NCI-H2081 (cell line): ENCODE data around the gene TARBP2.

Experiments used
- DNase-seq, 2 experiments: peaks; one replicate each; lab custom pipeline; 2025; lab: John Stamatoyannopoulos, UW

Gene TARBP2

GRCh38 chr12:53500776-53501614 is at the start of gene TARBP2:
Gene TARBP2, plus strand, starts transcription at chr12:53501283. Its CDS starts 126 bp downstream, at chr12:53501409.
- DNase-seq, result peak; percentile 99

- DNase-seq, result peak; percentile 99
Measured at GRCh38 chr12:53451661-53452158, 49.4 kb upstream of the TARBP2 start, which contains the start of gene PCBP2. Gene PCBP2, plus strand, starts transcription at chr12:53452102. Its CDS starts 2,699 bp downstream, at chr12:53454801.

GRCh38 chr12:53452159-53453077 is 48.7 kb upstream of the TARBP2 start:
- DNase-seq, result peak; percentile 83 to 89

GRCh38 chr12:53453953-53454640 is 47.0 kb upstream of the TARBP2 start:
- DNase-seq, result no peak

GRCh38 chr12:53454707-53455106 is 46.4 kb upstream of the TARBP2 start:
- peak in 1 of 2 experiments; percentile 17 for DNase-seq

GRCh38 chr12:53456654-53457366 is 44.3 kb upstream of the TARBP2 start:
- no peak for DNase-seq

GRCh38 chr12:53459097-53459496 is 42.0 kb upstream of the TARBP2 start:
- no peak for DNase-seq

GRCh38 chr12:53461059-53461458 is 40.0 kb upstream of the TARBP2 start:
- DNase-seq, result no peak

- DNase-seq, result no peak
Measured at GRCh38 chr12:53461591-53461990, 39.5 kb upstream of the TARBP2 start.

GRCh38 chr12:53462935-53463334 is 38.1 kb upstream of the TARBP2 start:
- DNase-seq, result no peak

GRCh38 chr12:53463802-53464560 is 37.1 kb upstream of the TARBP2 start:
- DNase-seq, result no peak

GRCh38 chr12:53464685-53465418 is 36.2 kb upstream of the TARBP2 start:
- DNase-seq, result no peak

GRCh38 chr12:53465679-53466078 is 35.4 kb upstream of the TARBP2 start:
- no peak for DNase-seq

GRCh38 chr12:53466640-53467039 is 34.4 kb upstream of the TARBP2 start:
- peak in 1 of 2 experiments; percentile 23 for DNase-seq

GRCh38 chr12:53467082-53467481 is 34.0 kb upstream of the TARBP2 start:
- DNase-seq, result no peak

GRCh38 chr12:53467880-53468279 is 33.2 kb upstream of the TARBP2 start:
- DNase-seq, result no peak

GRCh38 chr12:53468282-53468681 is 32.8 kb upstream of the TARBP2 start:
- no peak for DNase-seq

GRCh38 chr12:53472056-53472582 is 29.0 kb upstream of the TARBP2 start:
- no peak for DNase-seq

GRCh38 chr12:53474077-53474476 is 27.0 kb upstream of the TARBP2 start:
- no peak for DNase-seq
